ENCODE results near the gene VTI1A.

The VTI1A gene

GRCh38 chr10:112643600-112644264 lies 196.7 kb downstream of the VTI1A start:
- DNase-seq = no peak

GRCh38 chr10:112644265-112644645 lies 197.2 kb downstream of the VTI1A start:
- no peak for DNase-seq

DNA sequence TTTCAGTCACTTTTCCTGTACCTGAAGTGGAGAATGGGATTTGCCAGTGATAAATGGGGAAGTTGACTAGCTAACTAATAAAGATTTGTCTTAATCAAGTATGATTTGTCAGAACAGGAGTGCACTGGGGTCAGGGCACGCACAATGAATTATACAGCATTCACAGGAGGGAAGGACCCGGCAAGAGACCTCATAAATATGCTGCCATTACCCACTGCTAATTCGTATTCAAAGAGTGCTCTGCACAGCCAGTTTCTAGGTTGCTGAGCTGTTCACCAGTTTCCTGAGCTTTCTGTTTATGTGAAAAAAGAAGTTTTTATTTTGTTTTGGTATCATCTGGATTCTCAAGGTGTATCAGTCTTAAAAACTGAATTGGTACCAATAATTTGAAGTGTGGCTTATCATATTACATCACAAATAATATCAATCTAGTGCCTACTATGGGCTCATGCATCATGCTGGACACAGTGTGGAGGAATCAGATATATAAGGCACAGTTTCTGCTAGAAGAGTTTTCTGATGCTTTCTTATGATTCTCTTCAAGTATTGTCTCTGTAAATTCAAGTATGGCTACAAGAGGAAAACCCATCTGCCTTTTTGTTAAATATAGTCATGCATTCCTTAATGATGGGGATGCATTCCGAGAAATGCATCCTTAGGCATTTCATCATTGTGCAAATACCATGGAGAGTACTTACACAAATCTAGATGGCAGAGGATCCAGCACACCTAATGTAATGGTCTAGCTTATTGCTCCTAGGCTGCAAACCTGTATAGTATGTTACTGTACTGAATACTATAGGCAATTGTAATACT lies 202.2 kb downstream of the VTI1A start:
- no peak for DNase-seq

DNA sequence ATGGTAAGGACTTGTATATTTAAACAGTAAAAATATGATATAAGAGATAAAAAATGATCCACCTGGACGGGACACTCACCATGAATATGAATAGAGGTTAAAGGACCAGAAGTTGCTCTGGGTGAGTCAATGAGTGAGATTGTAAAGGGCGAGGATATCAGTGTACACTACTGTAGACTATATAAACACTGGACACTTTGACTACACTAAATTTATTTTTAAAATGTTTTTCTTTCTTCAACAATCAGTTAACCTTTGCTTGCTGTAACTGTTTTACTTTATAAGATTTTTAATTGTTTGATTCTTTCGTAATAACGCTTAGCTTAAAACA lies 202.8 kb downstream of the VTI1A start:
- DNase-seq = no peak

GRCh38 chr10:112650588-112651030 lies 203.6 kb downstream of the VTI1A start:
- no peak for DNase-seq

DNA sequence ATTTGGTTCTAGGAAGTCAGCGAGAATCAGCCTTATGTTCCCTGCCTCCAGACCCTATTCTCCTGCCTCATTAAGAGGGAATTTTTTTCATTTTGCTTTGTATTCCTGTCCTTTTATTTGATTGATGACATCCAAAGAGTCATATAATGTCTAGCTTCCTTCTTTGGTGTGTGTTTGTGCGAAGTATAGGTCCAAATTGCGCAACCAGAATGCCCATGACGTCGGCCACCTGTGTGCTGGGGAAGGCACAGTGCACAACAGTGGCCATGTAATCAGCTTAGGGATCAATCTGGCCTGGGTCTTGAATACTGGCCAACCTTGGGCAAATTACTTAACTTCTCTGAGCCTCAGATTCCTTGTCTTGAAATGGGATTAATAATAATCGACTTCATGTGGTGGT lies 206.2 kb downstream of the VTI1A start:
- no peak for DNase-seq

GRCh38 chr10:112653851-112654250 lies 206.8 kb downstream of the VTI1A start:
- DNase-seq = no peak

GRCh38 chr10:112654794-112655193 lies 207.8 kb downstream of the VTI1A start:
- no peak for DNase-seq

DNA sequence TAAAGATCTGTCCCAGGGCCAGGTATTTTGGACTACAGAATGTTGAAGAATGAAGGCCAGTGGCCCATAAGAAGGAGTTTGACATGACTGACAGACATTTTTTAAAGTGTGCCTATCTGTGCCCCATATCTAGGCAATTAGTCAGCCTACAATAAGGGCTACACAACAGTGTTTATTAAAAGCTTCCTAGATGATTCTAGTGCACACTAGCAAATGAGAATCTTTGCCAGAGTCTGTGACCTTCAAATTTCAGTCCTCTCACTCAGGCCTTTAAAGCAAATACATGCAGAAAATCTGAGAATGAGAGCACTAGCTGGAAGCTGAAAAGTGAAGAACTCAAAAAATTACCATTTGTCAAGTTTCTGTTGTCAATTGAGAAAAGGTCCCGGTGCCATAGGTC lies 208.7 kb downstream of the VTI1A start:
- DNase-seq = no peak

DNA sequence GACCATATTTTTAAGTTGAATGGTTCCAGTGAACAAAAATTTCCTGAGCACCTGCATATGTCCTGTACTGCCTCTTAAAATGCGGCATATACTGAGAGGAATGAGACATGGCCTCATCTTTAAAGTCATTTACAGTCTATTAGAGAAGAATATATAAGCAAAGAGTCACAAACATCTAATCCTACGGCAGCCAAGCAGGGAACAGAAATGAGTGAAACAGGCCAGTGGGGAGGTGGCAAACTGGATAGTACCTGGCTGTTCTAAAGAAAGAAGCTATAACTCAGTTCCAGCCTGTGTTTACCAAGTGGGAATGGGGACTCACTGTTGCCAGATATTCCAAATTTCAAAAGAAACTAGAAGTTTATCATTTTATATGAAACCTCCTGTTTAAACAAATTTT lies 211.4 kb downstream of the VTI1A start:
- no peak for DNase-seq

DNA sequence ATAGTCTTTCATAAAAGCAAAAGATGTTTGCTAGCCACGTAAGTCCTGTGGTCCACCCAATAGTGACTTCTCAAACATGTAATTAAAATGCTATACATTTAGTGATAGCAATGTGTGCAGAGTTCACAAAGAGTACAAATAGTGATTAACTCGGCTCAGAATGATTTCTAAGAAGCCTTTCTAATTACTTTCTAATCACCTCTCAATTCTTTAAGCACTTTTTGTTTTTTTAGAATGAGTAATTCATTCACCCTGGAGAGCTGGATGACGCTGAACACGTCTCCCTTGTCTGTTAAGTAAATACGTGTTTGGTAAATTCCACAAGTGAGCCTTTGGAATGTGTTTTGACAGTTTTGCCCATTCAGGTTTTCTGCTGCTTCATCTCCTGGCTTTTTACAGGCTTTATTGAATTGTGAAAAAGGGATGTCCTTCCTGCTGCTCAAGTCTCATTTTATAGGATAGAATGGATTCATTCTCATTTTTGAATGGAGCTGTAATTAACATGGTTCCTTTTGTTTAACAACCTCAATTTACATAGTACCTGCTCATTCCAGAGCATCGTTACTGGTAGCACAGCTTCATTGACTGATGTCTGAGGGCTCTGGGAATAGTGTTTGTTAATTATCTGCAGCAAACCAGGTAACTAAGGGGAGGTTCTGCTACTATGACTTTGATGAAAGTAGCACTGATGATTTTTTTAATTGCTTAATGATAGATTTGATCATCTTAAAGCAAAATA lies 212.1 kb downstream of the VTI1A start:
- no peak for DNase-seq

DNA sequence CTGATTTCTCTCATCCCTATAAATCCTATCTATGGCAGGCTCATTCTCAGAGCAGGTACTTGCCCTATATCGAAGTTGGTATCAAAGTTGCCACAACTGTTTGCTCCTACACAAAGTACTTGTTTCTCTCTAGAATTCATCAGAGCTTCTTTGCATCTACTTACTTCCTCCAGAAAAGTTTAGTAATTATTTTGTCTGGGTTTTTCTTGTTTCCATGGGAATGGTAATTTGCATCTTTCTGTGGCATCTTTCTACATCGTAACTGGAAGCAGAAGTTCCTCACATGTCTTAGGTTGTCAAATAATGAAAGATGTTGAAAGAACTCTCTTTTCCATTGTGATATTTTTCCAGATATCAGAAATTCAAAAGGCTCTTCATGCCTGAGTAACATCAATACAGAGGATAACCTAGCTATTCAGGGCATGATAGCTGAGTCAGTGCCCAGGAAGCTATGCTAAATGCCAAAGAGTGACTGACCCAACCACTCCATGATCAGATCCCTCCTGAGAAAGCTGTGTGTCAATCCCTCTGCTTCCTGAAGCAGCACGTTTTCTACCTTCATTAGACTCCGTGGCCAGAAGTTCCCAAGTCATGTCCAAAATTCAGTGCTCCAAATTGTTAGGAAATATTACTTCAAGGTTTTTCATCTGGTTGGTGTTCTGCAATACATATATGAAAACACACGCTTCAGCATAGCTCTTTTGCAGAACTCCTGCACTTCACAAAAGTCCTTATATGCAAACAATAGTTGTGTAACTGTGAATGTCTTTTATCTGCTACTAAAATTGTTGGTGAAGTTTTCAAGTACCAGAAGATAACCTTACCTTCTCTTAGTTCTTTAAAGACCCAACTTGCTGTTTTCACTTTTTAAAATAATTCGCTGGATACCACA lies 216.5 kb downstream of the VTI1A start:
- no peak for DNase-seq

DNA sequence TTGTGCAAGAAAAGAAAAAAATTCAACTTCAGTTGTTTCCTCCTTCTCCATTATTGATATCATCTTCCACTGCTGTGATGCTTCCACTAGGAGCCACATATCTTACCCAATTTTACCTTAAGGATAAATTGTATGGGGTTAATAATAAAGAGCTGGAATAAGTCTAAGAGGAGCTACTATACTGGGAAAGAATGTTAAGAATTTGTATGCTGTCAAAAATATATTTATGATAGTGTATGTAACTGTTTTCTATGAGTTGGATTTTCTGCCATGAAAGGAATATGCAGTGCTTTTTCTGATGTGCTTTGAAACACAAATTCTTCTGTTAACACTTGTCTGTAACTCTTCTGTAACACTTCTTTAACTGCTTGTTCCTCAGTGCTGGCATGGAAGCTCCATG lies 219.1 kb downstream of the VTI1A start:
- DNase-seq = no peak

DNA sequence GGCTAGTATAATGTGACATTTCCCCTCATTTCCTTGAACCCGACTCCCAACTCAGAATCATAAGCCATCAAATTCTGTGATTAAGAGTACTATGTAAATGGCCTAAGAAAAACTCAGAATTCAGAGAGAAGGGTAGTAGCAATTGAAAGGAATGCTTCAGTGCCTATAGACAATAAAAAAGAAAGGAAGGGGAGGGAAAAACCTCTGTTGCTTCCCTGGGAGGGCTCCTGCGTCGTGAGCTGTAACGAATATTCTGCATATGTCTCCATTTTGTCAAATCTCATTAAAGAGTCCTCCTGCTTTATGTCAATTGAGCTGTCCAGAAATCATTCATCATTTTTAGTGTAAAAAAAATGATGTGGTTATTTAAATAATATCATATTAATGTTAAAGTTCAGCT lies 223.0 kb downstream of the VTI1A start:
- no peak for DNase-seq

DNA sequence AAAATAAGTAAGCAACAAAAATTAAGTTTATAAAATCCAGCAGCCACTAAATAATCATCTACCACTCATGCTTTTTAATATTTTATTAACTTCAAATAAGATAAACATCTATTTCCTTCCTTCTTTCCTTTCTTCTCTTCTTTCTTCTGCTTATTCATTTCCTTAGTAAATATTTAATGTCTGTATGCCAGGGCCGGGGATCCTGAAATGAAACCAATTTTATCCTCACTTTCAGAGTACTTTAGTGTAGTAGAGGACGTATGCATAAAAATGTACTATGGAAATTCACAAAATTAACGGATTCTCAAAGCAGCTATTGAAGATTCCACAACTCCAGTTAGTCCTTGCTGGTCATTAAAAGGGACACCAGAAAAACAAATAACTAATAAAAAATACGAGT lies 224.7 kb downstream of the VTI1A start:
- DNase-seq = no peak

GRCh38 chr10:112672706-112673105 lies 225.7 kb downstream of the VTI1A start:
- no peak for DNase-seq

DNA sequence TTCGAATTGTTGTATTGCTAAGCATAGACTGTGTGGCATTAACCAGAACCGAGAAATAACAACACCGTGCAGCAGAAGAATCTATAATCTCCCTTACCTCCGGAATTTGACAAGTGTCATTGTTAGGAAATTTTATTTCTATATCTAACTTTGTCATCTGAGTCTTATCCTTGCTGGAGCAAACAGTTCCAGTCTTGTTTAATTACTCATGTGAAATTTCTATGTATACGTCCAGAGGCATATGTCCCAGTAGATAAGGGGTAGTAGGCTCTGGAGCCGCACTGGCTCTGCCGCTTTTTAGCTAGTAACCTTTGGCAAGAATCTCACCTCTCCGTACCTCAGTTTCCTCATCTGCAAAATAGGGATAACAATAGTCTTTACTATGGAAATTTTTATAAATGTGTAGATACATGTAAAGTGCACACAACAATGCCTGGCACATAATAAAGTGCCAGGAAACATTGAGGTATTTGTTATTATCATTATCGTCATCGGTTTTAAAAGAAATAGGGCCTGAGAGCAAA lies 228.6 kb downstream of the VTI1A start:
- no peak for DNase-seq

DNA sequence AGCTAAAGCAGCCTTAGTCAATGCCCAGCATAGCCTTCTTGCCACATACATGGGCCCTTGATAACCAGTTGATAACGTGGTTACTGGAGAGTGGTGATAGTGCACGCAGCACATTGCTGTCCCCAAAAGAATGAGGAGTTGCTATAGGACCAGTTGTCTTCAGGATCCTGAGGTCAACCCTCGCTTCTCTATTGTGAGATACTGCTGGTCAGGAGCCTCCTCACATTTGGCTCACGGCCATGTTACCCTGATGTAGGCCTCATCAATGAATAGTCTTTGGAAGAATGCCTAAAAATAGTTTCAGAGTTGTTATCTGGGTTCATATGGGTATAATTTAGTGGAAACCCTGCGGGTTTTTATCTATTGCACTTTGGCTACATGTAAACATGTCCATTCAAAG lies 230.7 kb downstream of the VTI1A start:
- DNase-seq = no peak

DNA sequence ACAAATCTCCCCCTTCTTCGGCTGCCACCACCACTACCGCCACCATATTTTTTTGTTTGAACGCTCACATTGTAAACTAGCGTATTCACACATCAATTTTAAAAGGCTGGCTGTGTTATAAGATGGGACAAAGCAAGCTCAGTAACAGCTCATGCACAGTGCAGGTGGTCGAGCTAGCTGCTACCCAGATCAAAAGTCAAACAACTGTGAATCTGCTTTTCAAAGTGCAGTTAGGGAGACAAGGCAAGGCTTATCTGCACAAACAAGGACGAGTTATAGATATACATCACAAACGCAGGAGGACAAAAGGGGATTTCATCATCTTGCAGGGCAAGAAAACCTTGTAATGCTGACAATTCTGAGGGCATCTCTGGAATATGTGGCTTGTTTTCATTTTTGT lies 231.6 kb downstream of the VTI1A start:
- DNase-seq = no peak

GRCh38 chr10:112678987-112679386 lies 232.0 kb downstream of the VTI1A start:
- no peak for DNase-seq

DNA sequence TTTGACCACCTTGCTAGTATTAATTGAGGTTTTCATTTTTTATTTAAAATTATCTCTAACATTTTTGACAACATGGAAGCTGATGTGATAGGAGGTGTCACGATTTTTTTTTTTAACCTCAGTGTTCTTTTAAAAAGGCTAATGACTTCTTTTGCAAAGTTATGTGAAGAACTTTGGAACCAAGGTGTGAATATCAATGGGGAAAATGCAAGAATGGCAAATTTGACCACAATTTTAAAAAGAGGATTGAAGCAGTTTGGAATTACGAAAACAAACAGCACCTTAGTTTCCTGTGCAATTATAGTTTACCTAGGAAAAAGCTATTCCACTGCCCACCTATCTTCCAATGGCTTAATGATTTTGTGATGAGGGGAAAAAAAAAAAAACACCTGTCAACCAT lies 232.4 kb downstream of the VTI1A start:
- DNase-seq = no peak

- no peak for DNase-seq
Measured at GRCh38 chr10:112680586-112680985, 233.6 kb downstream of the VTI1A start.

DNA sequence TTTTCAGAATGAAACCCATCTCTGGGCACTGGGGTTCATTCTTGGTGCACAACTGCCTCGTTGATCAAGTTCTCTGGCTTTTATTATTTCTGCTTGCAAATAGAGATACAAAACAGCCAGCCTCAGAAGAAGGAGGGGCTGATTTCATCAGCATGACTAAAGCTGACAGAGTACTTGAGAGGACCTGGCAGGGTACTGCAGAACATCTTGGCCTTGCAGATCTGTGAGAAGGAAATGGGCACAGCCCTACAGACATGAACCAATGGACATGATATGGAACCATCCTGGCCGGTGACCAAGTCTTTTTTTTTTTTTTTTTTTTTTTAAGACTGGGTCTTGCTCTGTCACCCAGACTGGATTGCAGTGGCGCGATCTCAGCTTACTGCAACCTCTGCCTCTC lies 240.6 kb downstream of the VTI1A start:
- DNase-seq = no peak
